AG04449 (cell line): ENCODE measurements around the gene CLTCL1.

Source experiments
- CTCF ChIA-PET: fragments of 350-600 bp; formaldehyde crosslinking; extraction: SDS; loops from one replicate; lab custom pipeline; 2021; ENCODE audit warnings: antibody characterized with exemption; lab: Yijun Ruan, JAX
- POLR2A ChIA-PET: fragments of 400-600, 350-600 bp; formaldehyde crosslinking; extraction: SDS; loops from one replicate; lab custom pipeline; 2020; ENCODE audit warnings: antibody characterized with exemption, inconsistent platforms; lab: Yijun Ruan, JAX
- DNase-seq: peaks from one replicate; pipeline ENCODE4 v3.0.0-alpha.2; 2010; ENCODE audit warnings: low read depth, low spot score
- H3K4me3 ChIP-seq: 2 replicates; pipeline ENCODE4 v1.5.1; 2011; ENCODE audit warnings: low read depth, mild to moderate bottlenecking, control low read depth, low read length
- CTCF ChIP-seq: IDR thresholded peaks from one replicate; pipeline ENCODE4 v1.5.1; 2011; ENCODE audit warnings: mild to moderate bottlenecking, moderate library complexity, low read length, control low read depth, inconsistent platforms; ENCODE audit not compliant: insufficient read depth; ENCODE audit errors: missing control alignments

Gene CLTCL1

GRCh38 chr22:19275104-19275503 lies 16.4 kb downstream of the CLTCL1 start:
- H3K4me3 ChIP-seq: no peak overlapping the region
- no peak for DNase-seq
- TF ChIP-seq CTCF: no peak
- CTCF ChIA-PET: interaction anchor here (1.7 kb wide), 1 partner anchor 10 kb away, joined by 8 read pairs; no protein-coding TSS in a partner anchor
- POLR2A ChIA-PET: no interaction called here

GRCh38 chr22:19271856-19272535 lies 19.5 kb downstream of the CLTCL1 start:
- TF ChIP-seq CTCF: no peak
- POLR2A ChIA-PET: no interaction called here
- no peak for DNase-seq
- CTCF ChIA-PET: no interaction called here
- H3K4me3 ChIP-seq: no peak overlapping the region

GRCh38 chr22:19271273-19271855 lies 20.2 kb downstream of the CLTCL1 start:
- no peak for DNase-seq
- no peak for TF ChIP-seq CTCF
- CTCF ChIA-PET: no interaction called here
- POLR2A ChIA-PET: no interaction called here
- no peak overlapping the region for H3K4me3 ChIP-seq

- DNase-seq: no peak
- no peak for TF ChIP-seq CTCF
- ChIA-PET CTCF (no interaction called here), POLR2A (no interaction called here)
- H3K4me3 ChIP-seq: no peak overlapping the region
These were observed 20.6 kb downstream of the CLTCL1 start for GRCh38 chr22:19270873-19271272.

GRCh38 chr22:19266547-19267086 lies 24.9 kb downstream of the CLTCL1 start:
- TF ChIP-seq CTCF: no peak
- POLR2A ChIA-PET: no interaction called here
- H3K4me3 ChIP-seq: no peak overlapping the region
- DNase-seq: no peak
- CTCF ChIA-PET: no interaction called here

GRCh38 chr22:19265779-19266178 lies 25.7 kb downstream of the CLTCL1 start:
- no peak for TF ChIP-seq CTCF
- DNase-seq: no peak
- CTCF ChIA-PET: no interaction called here
- H3K4me3 ChIP-seq: no peak overlapping the region
- POLR2A ChIA-PET: no interaction called here
